SU-DHL-6 (cell line): ENCODE data around the gene POU4F1.

Experiments used
- EZH2phosphoT487 ChIP-seq: fragments of 200-600 bp; sonication (generic), shearing (Covaris generic); conservative IDR thresholded peaks from 2 replicates; pipeline ENCODE4 v1.6.1; 2018; ENCODE audit warnings: mild to moderate bottlenecking, antibody characterized with exemption, low read length, moderate library complexity, mixed read lengths
- TF ChIP-seq, protein P1 (sequence below): fragments of 200-600 bp; sonication (generic); IDR thresholded peaks from one replicate; pipeline ENCODE4 v1.5.1; 2017; ENCODE audit warnings: antibody characterized with exemption, mild to moderate bottlenecking, low read length, moderate library complexity; ENCODE audit not compliant: insufficient read depth, poor library complexity, severe bottlenecking

DNA sequence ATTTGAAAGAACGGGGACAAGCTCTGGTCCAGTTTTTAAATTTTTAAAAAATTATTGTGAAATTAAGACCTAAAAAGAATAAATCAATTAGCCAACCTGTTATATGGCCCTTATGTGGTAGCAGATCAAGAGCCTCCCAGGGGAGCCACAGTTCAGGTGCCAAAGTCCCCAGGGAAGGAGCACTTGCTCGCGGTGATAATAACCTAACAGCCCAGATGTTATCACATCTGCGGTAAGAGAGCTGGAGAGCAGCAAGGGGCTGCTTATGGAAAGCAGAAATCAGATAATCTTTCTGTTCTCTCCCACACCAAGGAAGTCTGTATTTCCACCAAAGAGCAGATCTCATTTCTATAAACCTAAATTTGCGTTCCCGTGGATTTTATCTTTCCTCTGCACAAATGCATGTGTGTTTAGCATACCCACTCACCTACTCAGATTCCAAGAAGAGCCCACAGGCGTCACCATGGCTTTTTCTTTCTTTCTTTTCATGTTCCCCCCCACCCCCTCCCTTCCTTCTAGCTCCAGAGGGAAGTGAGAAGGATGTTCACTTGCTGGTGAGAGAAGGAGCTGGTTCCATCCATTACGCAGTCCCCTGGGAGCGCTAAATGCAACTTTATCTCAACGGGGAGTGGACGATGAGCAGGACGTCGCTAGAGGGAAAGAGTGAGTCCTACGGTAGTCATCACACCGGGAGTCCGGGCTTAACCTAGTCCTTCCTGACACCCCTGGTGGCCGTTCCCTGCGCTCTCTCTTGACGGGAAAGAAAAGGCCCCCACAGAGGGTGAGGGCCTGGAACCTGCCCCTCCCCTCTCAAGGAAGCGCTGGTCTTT lies 1.6 kb upstream of the POU4F1 start:
- TF ChIP-seq, protein P1, sequence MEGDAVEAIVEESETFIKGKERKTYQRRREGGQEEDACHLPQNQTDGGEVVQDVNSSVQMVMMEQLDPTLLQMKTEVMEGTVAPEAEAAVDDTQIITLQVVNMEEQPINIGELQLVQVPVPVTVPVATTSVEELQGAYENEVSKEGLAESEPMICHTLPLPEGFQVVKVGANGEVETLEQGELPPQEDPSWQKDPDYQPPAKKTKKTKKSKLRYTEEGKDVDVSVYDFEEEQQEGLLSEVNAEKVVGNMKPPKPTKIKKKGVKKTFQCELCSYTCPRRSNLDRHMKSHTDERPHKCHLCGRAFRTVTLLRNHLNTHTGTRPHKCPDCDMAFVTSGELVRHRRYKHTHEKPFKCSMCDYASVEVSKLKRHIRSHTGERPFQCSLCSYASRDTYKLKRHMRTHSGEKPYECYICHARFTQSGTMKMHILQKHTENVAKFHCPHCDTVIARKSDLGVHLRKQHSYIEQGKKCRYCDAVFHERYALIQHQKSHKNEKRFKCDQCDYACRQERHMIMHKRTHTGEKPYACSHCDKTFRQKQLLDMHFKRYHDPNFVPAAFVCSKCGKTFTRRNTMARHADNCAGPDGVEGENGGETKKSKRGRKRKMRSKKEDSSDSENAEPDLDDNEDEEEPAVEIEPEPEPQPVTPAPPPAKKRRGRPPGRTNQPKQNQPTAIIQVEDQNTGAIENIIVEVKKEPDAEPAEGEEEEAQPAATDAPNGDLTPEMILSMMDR, result no peak
- no peak for TF ChIP-seq EZH2phosphoT487
